NOMO-1 treated with DMSO at 0.1 percent for 48 hours (cell line): Measurements from ENCODE around the gene GALNT11.
"Not testable (repeated sequence)": the region's sequence is repeated elsewhere in the genome, so short reads cannot be mapped to it uniquely, and the experiment has no call there.

Source experiments
- DNase-seq: peaks from one replicate; lab custom pipeline; 2025; ENCODE audit not compliant: unreplicated experiment; lab: John Stamatoyannopoulos, UW

Gene GALNT11

DNA sequence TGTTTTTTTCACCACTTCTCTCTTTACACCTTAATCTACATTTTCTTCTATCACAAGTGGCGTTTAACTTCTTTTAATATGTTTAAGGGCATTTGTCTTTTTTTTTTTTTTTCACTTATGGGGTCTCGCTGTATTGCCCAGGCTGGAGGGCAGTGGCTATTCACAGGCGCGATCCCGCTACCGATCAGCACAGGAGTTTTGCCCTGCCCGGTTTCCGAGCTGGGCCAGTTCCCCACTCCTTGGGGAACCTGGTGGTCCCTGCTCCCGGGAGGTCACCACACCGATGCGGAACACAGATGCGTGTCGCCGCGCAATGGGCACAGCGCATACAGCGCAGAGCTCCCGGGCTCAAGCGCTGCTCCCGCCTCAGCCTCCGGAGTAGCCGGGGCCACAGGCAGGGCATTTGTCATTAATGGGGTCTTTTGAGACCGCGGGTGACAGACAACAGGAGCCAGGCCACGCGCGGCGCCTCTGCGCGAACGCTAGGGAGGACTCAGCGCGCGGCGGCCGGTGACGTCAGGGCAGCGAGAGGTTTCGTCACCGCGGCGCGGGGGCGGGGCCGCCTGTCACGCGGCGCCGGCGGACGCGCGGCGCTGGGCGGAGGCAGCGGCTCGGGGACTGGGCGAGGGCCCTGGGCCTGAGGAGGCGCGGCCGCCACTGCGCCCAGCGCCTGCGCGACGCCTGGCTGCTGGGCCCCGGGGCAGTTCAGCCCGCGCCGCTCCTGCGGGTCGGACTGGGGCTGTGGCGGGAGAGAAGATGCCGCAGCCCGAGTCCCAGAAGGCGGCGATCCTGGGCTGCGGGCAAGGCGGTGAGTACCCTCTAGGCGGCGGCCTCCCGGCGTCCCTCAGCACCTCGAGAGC lies at the start of gene GALNT11:
Gene GALNT11, plus strand, starts transcription at position 598 of the 860 bp plus-strand sequence. CDS start 68,554 bp downstream, outside the sequence.
- DNase-seq: peak; percentile 58

DNA sequence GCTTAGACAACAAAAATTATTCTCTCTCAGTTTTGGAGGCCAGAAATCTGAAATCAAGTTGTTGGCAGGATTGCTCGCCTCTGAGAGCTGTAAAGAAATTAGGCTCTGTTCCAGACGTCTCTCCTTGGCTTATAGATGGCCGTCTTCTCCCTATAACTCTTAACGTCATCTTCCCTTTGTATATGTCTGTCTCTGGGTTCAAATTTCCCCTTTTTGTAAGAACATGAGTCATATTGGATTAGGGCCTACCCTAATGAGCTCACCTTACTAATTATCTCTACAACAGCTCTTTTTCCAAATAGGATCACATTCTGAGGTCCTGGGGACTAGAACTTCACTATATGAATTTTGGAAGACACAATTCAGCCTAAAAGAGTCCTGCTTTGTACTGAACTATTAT lies 46.9 kb upstream of the GALNT11 start:
- no peak for DNase-seq

DNA sequence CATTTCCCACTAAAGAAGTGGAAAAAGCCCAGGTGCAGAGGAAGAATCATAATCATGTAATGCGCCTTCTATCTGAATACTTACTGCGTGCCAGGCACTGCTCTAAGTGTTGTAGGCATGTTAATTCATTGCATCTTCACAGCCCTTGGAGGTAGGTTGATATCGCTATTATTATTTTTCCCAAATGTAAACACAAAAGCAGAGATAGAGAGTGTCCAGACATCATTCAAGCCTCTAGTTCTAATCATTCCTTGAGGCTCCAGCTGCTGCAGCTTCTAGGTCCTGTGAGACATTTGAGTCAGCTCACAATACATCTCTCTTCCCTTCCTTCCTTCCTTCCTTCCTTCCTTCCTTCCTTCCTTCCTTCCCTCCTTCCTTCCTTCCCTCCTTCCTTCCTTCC lies 44.3 kb upstream of the GALNT11 start:
- DNase-seq: no peak

DNA sequence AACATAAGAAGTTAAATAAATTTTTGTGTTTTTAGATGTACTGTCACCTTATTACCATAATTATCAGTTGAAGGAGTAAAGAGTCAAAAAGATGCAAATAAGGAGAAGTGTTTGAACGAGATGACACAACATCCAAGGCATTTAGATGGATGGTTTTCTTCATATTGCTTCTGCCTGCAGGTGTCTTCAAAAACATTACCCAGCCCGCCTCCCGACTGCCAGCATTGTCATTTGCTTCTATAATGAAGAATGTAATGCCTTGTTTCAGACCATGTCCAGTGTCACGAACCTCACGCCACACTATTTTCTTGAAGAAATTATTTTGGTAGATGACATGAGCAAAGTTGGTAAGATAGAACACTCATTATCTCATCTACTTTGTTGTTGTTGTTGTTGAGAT lies 42.7 kb upstream of the GALNT11 start:
- no peak for DNase-seq

DNA sequence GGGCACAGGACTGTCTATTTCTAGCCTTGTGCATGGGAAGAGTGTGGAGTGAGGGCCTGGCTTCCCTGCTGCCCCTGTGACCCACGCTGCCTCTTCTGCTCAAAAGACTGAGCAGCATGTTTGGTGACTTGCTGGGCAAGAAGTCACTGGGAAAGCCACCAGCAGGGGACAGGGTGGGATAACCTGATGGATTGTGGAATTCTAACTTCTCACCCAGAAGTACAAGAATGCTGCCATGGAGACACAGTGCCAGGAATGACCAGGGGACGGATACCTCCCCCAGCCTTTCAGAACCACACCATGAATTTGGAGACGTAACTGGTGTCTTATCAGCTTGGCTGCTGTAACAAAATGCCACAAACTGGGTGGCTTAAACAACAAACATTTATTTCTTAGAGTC lies 40.9 kb upstream of the GALNT11 start:
- no peak for DNase-seq

DNA sequence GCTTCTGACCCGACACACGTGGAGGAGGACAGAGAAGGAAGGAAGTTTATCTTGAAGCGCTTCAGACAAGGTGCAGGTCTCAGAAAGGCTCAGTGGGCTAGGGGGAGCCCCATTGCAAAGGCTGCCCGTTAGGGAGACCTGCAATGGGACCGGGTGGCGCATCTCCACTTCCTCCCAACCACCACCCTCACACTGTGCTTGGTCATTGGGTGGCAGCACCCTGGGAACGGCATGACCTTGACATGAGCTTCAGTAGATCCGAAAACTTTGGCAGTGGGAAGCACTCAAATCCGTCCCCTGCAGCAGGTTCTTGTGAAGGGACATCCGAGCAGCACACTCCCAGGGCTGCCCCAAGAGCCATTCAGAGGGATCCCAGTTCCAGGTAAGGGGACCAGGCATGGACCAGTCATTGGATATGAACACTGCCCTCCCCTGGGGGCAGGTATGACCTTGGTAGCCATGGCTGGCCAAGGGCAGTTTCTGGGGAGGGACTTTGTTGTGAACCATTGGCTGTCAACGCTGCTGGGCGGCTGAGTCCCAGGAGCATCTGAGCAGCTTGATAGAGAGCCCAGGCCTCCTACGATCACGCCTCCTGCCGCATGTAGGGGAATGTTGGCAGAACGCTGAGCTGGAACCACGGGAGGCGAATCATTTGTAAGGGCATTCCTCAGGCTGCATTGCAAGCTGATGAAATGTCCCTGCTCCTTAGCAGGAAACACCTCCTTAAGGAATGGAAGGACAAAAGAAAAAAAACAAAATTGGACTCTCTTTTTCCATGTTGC lies 37.5 kb upstream of the GALNT11 start:
- no peak for DNase-seq

DNA sequence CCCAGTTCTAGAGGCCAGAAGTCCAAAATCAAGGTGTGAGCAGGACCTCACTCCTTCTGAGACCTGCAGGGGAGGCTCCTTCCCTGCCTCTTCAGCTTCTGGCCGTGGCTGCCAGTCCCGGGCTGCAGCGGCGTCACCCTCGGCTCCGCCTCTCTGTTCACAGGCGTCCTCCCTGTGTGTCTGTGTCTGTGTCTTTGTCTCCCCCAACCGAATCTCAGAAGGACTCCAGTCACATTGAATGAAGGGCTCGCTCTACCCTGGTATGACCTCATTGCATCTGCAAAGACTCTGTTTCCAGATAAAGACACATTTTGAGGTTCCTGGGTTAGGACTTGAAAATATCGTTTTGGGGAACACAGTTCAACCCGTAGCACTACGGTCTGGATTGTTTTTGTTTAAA lies 33.1 kb upstream of the GALNT11 start:
- peak; percentile 50 for DNase-seq

DNA sequence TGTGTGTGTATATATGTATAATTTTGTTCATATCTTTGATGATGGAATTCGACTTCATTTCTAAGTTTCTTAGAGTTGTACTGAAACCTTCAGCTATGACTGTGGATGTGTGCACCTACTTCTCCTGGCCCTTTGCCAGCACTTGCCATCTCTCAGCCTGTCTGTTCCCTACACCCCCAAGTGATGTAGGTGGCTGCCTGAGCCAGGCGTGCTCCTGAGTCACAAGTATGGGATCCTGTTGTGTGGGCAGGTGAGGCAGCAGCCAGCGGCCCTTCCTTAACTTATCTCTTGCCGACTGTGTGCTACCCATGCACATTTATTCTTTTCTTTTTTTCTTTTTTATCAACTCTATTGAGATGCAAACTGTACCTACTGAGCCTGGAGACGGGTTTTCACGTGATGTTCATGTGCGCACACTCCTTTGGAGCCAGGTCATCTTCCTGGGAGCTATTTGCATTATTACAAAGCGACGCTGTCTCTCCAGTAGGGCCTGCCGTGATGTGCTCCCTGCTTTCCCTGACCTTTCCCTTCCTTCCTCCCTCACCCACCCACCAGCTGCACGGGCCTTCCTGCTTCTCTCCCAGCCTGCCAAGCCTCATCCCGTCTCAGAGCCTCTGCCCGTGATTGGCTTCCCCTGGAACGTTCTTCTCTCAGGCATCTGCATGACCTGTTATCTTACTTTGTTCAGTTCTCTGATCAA lies 31.3 kb upstream of the GALNT11 start:
- DNase-seq: no peak

DNA sequence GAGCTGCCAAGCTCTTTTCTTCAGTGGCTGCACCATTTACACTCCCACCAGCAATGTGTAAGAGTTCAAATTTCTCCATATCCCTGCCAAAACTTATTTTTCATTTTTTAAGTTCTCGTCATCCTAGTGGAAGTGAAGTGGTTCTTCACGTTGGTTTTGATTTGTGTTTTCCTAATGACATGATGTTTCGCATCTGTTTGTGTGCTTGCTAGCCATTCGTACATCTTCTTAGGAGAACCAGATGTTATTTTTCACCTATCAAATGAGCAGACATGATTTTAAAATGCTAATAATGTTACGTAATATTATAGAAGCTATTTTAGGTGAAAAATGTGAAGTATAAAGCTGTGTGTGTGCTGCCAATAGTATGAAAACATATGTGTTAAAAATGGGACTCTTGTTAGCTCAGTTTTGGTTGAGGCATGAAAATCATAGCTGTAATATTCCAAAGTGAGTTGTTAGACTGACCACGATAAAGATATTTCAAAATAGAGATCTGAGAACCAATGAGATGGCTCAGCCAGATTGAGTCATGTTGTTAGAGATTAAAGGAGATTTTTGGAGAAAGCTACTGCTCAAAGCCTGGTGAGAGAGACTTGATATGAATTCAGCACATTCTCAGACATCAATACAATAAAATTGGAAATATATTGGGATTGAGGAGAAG lies 25.9 kb upstream of the GALNT11 start:
- DNase-seq: no peak

DNA sequence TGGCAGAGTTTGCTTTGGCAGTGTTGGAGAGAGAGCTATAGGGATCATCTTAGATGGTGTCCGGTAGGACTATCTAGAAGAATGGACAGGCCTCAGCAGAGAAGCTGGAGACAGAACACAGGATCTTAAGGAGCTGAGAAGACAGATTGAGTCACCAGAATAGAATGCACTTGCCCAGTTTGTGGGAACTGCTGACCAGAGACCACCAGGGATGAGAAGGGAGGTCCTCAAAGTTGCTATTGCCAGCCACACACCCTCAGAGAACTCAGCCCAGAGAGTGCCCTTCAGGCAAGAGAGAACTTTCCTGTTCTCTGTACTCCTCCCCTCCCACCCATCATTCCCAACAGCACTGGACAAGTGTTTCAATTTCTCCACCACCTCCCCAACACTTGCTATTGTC lies 25.3 kb upstream of the GALNT11 start:
- DNase-seq: no peak

DNA sequence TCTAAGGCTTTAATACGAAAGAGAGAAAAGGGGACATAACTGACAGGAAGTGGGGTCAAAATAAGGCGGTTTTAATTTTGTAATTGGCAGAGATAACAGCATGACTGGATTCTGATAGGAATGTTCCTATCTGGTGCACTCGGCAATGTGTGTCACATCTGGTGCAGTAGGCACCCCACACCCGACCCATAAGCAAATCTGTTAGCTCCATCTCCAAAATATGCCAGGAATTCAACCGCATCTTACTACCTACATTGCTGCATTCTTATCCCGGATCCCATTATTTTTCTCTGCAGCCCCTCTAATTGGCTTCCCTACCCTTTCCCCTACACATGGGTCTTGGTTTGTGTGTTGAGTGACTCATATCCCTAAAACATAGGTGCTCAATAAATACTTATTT lies 19.1 kb upstream of the GALNT11 start:
- DNase-seq: no peak

DNA sequence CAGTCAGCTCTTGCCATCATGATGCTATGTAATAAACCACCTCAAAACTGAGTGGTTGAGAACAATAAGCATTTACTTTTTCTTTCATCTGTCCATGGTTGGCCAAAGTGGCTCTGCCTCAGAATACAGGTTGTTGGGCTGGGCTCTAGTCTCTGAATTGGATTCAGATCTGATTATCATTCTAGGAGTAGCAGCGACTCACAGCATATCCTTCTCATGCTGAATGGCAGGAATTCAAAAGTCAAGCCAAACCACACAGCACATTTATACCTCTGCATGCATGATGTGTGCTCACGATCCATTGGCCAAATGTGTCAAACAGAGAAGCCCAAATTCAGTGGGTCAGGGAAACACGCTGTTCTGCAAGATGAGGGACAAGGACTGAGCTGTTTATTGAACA lies 13.6 kb upstream of the GALNT11 start:
- DNase-seq: no peak

DNA sequence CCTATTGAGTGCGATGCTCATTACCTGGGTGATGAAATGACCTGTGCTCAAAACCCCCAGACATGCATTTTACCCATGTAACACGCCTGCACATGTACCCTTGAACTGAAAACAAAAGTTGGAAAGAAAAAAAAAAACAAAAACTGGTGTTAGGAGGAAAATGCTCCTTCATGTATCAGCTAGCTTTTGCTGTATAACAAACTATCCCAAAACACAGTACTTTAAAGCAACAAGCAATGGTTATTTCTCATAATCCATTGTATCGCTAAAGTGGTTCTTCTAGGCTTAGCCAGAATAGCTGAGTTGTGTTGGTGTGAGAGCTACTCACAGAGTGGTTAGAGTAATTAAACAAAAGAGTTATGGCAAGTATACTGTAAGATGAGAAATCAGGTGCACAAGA lies 12.2 kb upstream of the GALNT11 start:
- DNase-seq: no peak

DNA sequence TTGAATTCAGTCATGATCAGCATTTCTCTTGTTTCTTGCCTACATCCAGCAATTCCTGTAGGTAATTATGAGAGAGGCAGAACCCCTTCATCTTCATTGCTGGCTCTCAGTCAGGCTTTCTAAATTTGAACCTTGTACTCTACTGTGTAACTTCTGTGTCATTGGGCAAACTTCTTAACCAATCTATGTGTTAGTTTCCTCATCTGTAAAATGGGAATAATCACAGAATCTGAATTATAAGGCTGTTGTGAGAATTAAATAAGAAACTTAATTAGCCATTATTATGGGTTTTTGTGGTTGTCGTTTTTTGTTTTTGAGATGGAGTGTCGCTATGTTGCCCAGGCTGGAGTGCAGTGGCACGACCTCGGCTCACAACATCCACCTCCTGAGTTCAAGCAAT lies 11.5 kb upstream of the GALNT11 start:
- DNase-seq: no peak

DNA sequence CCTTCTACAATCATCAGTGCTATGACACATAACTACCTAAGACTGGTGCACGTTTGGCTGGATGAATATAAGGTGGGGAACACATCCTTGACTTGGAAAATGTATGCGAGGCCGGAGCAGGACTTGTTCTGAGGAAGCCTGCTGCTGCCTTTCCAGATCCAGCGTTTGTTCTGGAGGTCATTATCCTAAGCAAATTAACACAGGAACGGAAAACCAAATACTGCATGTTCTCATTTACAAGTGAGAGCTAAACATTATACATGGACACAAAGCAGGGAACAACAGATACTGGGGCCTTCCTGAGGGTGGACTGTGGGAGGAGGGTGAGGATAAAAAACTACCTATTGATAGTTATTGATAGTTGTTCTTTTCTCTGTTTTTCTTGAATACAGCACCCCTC lies 10.8 kb upstream of the GALNT11 start:
- DNase-seq: no peak

DNA sequence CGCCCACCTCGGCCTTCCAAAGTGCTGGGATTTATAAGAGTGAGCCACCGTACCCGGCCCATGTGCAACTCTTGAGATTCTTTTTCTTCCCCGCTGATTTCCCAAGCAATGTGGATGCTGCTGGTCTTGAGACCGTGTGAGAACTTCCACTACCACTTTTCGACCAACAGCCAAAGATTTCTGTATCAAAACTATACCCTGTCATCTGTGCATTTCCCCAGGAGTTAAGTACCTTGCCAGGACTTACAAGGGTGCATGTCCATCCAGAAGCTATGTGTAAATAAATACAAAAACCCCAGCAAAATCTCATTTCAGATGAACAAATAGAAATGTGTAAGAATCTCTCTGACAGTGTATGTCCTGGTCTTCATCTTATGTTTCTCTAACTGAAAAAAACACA lies 9.9 kb upstream of the GALNT11 start:
- no peak for DNase-seq

DNA sequence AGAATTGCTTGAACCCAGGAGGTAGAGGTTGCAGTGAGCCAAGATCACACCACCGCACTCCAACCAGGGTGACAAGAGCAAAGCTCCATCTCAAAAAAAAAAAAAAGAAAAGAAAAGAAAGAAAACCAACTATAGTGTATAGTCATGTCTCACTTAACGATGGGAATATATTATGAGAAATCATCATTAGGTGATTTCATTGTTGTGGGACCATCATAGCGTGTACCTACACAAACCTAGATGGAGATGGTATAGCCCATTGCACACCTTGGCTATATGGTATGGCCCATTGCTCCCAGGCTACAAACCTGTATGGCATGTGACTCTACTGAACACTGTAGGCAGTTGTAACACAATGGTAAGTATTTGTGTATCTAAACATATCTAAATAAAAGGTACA lies 8.5 kb upstream of the GALNT11 start:
- DNase-seq: no peak

DNA sequence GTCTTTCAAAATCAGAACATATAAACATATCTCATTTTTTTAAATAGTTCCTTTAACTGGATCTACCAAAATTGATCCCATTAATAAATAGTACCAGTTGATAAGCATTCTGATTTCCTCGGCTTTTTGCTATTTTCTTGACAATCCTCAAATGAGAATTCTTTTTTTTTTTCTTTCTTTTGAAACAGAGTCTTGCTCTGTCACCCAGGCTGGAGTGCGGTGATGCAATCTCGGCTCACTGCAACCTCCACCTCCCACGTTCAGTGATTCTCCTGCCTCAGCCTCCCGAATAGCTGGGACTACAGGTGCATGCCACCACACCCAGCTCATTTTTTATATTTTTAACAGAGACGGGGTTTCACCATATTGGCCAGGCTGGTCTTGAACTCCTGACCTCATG lies 7.8 kb upstream of the GALNT11 start:
- not testable (repeated sequence) for DNase-seq

DNA sequence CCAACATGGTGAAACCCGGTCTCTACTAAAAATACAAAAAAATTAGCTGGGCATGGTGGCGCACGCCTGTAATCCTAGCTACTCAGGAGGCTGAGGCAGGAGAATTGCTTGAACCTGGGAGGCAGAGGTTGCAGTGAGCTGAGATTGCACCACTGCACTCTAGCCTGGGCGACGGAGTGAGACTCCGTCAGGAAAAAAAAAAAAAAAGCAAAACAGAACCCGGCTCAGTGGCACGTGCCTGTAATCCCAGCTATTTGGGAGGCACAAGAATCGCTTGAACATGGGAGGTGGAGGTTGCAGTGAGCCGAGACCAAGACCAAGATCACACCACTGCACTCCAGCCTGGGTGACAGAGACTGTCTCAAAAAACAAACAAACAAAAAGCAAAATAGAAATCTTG lies 3.7 kb upstream of the GALNT11 start:
- DNase-seq: not testable (repeated sequence)

DNA sequence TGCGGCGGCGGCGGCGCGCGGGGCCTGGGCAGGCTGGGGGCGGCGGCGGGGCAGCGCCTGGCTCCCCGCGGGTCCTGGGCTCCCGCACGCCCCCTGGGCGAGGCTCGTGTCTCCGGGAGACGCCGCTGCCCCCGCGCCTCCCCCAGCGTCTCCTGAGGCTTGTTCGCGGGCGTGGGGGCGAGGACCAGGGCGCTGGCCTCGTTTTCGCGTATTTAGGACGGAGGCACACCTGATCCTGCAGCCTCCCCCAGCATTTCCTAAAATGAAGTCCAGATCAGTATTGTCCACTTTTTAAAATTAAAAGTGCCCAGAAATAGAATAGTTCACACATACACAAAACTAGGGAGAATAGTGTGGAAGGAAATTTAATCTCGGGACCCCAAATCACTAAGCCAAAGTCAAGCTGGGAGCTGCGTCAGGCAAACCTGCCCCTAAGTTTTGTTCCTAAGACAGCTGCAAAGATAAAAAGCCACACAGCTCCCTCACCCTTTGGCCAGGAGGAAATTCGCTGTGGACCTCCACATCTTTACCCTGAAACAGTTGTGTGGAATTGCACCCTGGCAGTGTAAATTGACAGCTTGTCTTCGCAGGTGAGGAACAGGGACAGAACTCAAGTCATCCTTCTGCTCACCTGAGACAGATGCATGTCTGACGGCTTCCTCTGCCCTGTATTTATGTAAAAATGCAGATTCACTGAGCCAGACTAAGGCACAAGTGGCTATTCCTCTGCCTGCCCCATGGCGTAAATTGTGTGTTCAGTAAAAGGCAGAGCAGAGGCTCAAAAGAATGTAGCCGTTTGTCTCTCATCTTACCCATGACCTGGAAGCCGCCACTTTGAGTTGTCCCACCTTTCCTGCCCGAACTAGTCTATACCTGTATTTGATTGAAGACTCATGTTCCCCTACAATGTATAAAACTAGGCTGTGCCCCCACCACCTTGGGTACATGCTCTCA lies 740 bp downstream of the GALNT11 start:
- no peak for DNase-seq
